CD14-positive monocyte (primary cell): ENCODE data around the gene GPC6. TPM values are rescaled to one million over a fixed set of nuclear protein-coding genes. Genes with fewer than 3 reads are reported as not detected.

Source experiments
- DNase-seq, 3 donors: peaks; one replicate each; pipeline ENCODE4 v3.0.0-alpha.2; 2011 to 2022
- H2AFZ ChIP-seq: 2 replicates; pipeline ENCODE4 v1.6.0; 2012; ENCODE audit warnings: mild to moderate bottlenecking, low read depth, low read length, inconsistent platforms; ENCODE audit not compliant: insufficient read depth, poor library complexity, severe bottlenecking
- H3K27ac ChIP-seq, 2 donors: 1 replicate in 1 of 2; 2 replicates in 1 of 2; pipeline ENCODE4 v1.5.1; 2012 to 2013; ENCODE audit warnings: low read length in 2 of 2, control low read depth in 1 of 2, inconsistent platforms in 1 of 2, low read depth in 1 of 2, mild to moderate bottlenecking in 1 of 2
- H3K27me3 ChIP-seq, 2 donors: one replicate each; pipeline versions ENCODE4 v1.6.0 to v1.6.1; 2011 to 2013; ENCODE audit warnings: low read length in 2 of 2; ENCODE audit not compliant: control insufficient read depth in 2 of 2, insufficient read depth in 2 of 2
- H3K36me3 ChIP-seq, 2 donors: replicated peaks in 1 of 2; 1 replicate in 1 of 2; 2 replicates in 1 of 2; pipeline versions ENCODE4 v1.5.1 to v1.6.1; 2012 to 2013; ENCODE audit warnings: low read length in 2 of 2, control low read depth in 1 of 2, inconsistent platforms in 1 of 2, mild to moderate bottlenecking in 1 of 2; ENCODE audit not compliant: insufficient read depth in 2 of 2, control insufficient read depth in 1 of 2
- H3K4me1 ChIP-seq, 2 donors: 1 replicate in 1 of 2; 2 replicates in 1 of 2; pipeline versions ENCODE4 v1.5.1 to v1.6.1; 2012 to 2013; ENCODE audit warnings: low read length in 2 of 2, control low read depth in 1 of 2, inconsistent platforms in 1 of 2, mild to moderate bottlenecking in 1 of 2, moderate library complexity in 1 of 2; ENCODE audit not compliant: insufficient read depth in 2 of 2, control insufficient read depth in 1 of 2
- H3K4me2 ChIP-seq: replicated peaks from 2 replicates; pipeline ENCODE3; 2012; ENCODE audit warnings: low read length, moderate library complexity, mild to moderate bottlenecking; ENCODE audit not compliant: poor library complexity, severe bottlenecking; ENCODE audit errors: extremely low read depth
- H3K4me3 ChIP-seq, 3 experiments: fragments of 200-600 bp in 1 of 3; sonication (generic) in 1 of 3; replicated peaks in 1 of 3; 1 replicate in 2 of 3; 2 replicates in 1 of 3; pipeline ENCODE4 v1.5.1; 2011 to 2013; ENCODE audit warnings: low read length in 3 of 3, mild to moderate bottlenecking in 3 of 3, control low read depth in 2 of 3, low read depth in 2 of 3, inconsistent platforms in 1 of 3, moderate library complexity in 1 of 3
- H3K79me2 ChIP-seq: 2 replicates; pipeline ENCODE4 v1.6.0; 2012; ENCODE audit warnings: mild to moderate bottlenecking, control low read depth, inconsistent platforms, low read length, moderate library complexity; ENCODE audit not compliant: insufficient read depth
- H3K9ac ChIP-seq: 2 replicates; pipeline ENCODE4 v1.6.0; 2017; ENCODE audit warnings: low read length, mild to moderate bottlenecking; ENCODE audit not compliant: insufficient read depth, poor library complexity, severe bottlenecking
- H3K9me3 ChIP-seq, 2 donors: replicated peaks in 1 of 2; 1 replicate in 1 of 2; 2 replicates in 1 of 2; pipeline versions ENCODE4 v1.5.1 to v1.6.1; 2012 to 2013; ENCODE audit warnings: low read length in 2 of 2, control low read depth in 1 of 2; ENCODE audit not compliant: control insufficient read depth in 1 of 2, insufficient read depth in 1 of 2
- H4K20me1 ChIP-seq: 2 replicates; pipeline ENCODE4 v1.6.0; 2012; ENCODE audit warnings: mild to moderate bottlenecking, low read length, control low read depth, moderate library complexity; ENCODE audit not compliant: insufficient read depth
- H3K27ac Mint-ChIP-seq, 7 donors: one replicate each; pipeline ENCODE4 v1.8.0; 2020; ENCODE audit warnings: mild to moderate bottlenecking in 7 of 7, mixed read lengths in 7 of 7, moderate library complexity in 6 of 7, inconsistent platforms in 2 of 7
- H3K27me3 Mint-ChIP-seq, 3 donors: one replicate each; pipeline ENCODE4 v1.8.0; 2021 to 2022; ENCODE audit warnings: low read depth in 3 of 3, mild to moderate bottlenecking in 3 of 3, mixed read lengths in 3 of 3, moderate library complexity in 3 of 3, inconsistent platforms in 1 of 3
- H3K36me3 Mint-ChIP-seq, 2 donors: one replicate each; pipeline ENCODE4 v1.8.0; 2020; ENCODE audit warnings: mixed read lengths in 2 of 2, inconsistent platforms in 1 of 2, mild to moderate bottlenecking in 1 of 2
- H3K4me1 Mint-ChIP-seq: one replicate; pipeline ENCODE4 v1.8.0; 2020; ENCODE audit warnings: mild to moderate bottlenecking, mixed read lengths
- H3K4me3 Mint-ChIP-seq, 2 donors: one replicate each; pipeline ENCODE4 v1.8.0; 2020; ENCODE audit warnings: mild to moderate bottlenecking in 2 of 2, mixed read lengths in 2 of 2, moderate library complexity in 1 of 2
- H3K9me3 Mint-ChIP-seq, 7 donors: one replicate each; pipeline ENCODE4 v1.8.0; 2020 to 2022; ENCODE audit warnings: mixed read lengths in 7 of 7, mild to moderate bottlenecking in 6 of 7, moderate library complexity in 6 of 7, inconsistent platforms in 2 of 7
- WGBS: methylation state at CpG from one replicate; pipeline ENCODE4 v1.1.5; 2013; ENCODE audit warnings: missing lambda C conversion rate; ENCODE audit not compliant: insufficient coverage; 5-methylcytosine and 5-hydroxymethylcytosine counted together
- intact Hi-C, 2 donors: fragments of 100-400 bp; cut with micrococcal nuclease; formaldehyde crosslinking; loops; one replicate each; pipeline versions ENCODE4 v1.15.0 to v1.15.1; 2023
- polyA plus RNA-seq, 3 donors: library from polyadenylated mRNA; depleted of rRNA in 1 of 3; unstranded in 2 of 3; stranded (reverse) in 1 of 3; fragments of 300-500 nt in 2 of 3; fragments of >200 nt in 1 of 3; fragmentation: Illumina TruSeq in 2 of 3; gene quantifications; 1 replicate in 2 of 3; 2 replicates in 1 of 3; pipeline ENCODE4 v1.2.3, GENCODE V29; 2012 to 2021
- TF ChIP-seq, protein P1 (sequence below): fragments of 200-600 bp; IDR thresholded peaks from one replicate; pipeline ENCODE4 v1.8.0; 2022; ENCODE audit warnings: antibody characterized with exemption, mild to moderate bottlenecking

GPC6 gene
- polyA plus RNA-seq, 3 donors = not detected

DNA sequence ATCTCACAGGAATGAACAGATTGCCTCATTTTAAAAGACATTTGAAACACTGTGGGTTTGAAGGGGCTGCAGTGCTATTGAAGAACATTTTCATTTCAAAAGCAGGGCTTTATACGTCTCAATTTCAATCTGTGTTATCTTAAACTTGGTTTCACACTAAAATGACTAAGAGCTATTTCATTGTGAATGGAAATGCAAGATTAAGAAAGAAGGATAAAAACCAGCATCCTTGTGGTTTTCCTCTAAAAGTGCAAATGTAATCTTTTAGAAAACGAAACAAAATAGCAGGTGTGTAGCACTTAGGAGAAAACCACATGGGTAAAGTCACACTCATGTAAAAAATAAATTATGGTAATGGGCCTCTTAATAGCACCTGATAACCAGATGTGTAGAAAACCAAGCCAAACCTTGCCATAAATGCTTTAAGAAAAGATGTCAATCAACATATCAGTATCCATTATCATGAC is 397.7 kb downstream of the GPC6 start:
- intact Hi-C loops = no loop called here
- H4K20me1 ChIP-seq = no peaks in the 10 kb centered on the region
- no peak for DNase-seq
- peaks cover 0 to 6% (median 3%) of the 10 kb centered on the region in 7 donors for H3K9me3 Mint-ChIP-seq
- H3K4me1 Mint-ChIP-seq = no peaks in the 10 kb centered on the region
- H3K36me3 Mint-ChIP-seq = no peaks in the 10 kb centered on the region
- no peaks in the 10 kb centered on the region for H3K4me1 ChIP-seq
- H3K27ac ChIP-seq = no peak overlapping the region
- H3K9me3 ChIP-seq = no peaks in the 10 kb centered on the region
- TF ChIP-seq, protein P1, sequence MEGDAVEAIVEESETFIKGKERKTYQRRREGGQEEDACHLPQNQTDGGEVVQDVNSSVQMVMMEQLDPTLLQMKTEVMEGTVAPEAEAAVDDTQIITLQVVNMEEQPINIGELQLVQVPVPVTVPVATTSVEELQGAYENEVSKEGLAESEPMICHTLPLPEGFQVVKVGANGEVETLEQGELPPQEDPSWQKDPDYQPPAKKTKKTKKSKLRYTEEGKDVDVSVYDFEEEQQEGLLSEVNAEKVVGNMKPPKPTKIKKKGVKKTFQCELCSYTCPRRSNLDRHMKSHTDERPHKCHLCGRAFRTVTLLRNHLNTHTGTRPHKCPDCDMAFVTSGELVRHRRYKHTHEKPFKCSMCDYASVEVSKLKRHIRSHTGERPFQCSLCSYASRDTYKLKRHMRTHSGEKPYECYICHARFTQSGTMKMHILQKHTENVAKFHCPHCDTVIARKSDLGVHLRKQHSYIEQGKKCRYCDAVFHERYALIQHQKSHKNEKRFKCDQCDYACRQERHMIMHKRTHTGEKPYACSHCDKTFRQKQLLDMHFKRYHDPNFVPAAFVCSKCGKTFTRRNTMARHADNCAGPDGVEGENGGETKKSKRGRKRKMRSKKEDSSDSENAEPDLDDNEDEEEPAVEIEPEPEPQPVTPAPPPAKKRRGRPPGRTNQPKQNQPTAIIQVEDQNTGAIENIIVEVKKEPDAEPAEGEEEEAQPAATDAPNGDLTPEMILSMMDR = no peak
- H3K36me3 ChIP-seq = no peaks in the 10 kb centered on the region
- H3K4me2 ChIP-seq = no peak overlapping the region
- H3K4me3 Mint-ChIP-seq = no peak overlapping the region
- H3K4me3 ChIP-seq = no peak overlapping the region
- H3K79me2 ChIP-seq = no peaks in the 10 kb centered on the region
- no peaks in the 10 kb centered on the region for H3K27me3 ChIP-seq
- peaks cover 0 to 2% (median 0%) of the 10 kb centered on the region in 3 donors for H3K27me3 Mint-ChIP-seq
- H3K9ac ChIP-seq = no peak overlapping the region
- H2AFZ ChIP-seq = no peak overlapping the region
- WGBS = no CpG with 5 or more reads among the region's 2 CpGs
- H3K27ac Mint-ChIP-seq = no peak overlapping the region

DNA sequence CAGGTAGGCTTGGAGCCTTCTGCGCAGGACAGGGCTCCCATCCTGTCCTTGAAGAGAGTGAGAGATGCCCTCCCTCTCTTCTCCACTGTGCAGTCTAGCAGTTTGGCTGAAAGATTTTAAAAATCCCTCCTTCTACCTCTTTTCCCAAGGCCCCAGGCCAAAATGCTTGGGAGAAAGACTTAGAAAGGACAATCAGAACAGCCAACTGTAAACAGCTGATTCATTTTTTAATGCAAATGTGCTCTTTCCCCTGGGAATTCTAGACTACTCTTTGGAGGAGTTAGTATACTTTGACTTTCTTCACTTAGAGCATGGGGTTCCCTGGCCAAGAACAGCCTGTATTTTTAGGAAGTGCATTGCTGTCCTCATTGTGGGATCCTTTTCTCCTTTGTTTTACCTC is 398.9 kb downstream of the GPC6 start:
- Mint-ChIP-seq H3K27ac (no peak overlapping the region), H3K4me3 (no peak overlapping the region), H3K27me3 (no peaks in the 10 kb centered on the region), H3K9me3 (peaks cover 0 to 6% (median 3%) of the 10 kb centered on the region in 7 donors), H3K4me1 (no peaks in the 10 kb centered on the region), H3K36me3 (no peaks in the 10 kb centered on the region)
- intact Hi-C loops = no loop called here
- no peak overlapping the region for H3K4me2 ChIP-seq
- H3K27me3 ChIP-seq = no peaks in the 10 kb centered on the region
- WGBS = no CpG with 5 or more reads among the region's 1 CpG
- H3K4me3 ChIP-seq = no peak overlapping the region
- no peaks in the 10 kb centered on the region for H3K9me3 ChIP-seq
- no peaks in the 10 kb centered on the region for H3K4me1 ChIP-seq
- H3K27ac ChIP-seq = no peak overlapping the region
- TF ChIP-seq, protein P1 = no peak
- no peak overlapping the region for H2AFZ ChIP-seq
- H4K20me1 ChIP-seq = no peaks in the 10 kb centered on the region
- DNase-seq = no peak
- H3K36me3 ChIP-seq = no peaks in the 10 kb centered on the region
- no peak overlapping the region for H3K9ac ChIP-seq
- H3K79me2 ChIP-seq = no peaks in the 10 kb centered on the region
